HepG2 (cell line): ENCODE results near the gene RASD1. TPM values are rescaled to one million over a fixed set of nuclear protein-coding genes. Genes with fewer than 3 reads are reported as not detected.

Experiments used
- ATAC-seq: fragments of 200-7000 bp; cut with Tn5 transposase; 3 replicates; pipeline ENCODE4 v1.9.1; 2020; ENCODE audit warnings: mild to moderate bottlenecking, moderate library complexity
- BruUV-seq: library from RNA; stranded (reverse); fragments of 400-500 nt; replicated peaks from 2 replicates; lab custom pipeline; 2021; lab: Mats Ljungman, UMichigan
- CTCF ChIA-PET: fragments of 300-600 bp; formaldehyde crosslinking; extraction: SDS; loops from one replicate; lab custom pipeline; 2021; ENCODE audit warnings: low total read pairs, inconsistent platforms, low intra/inter-chr PET ratio; lab: Yijun Ruan, JAX
- POLR2A ChIA-PET: fragments of 350-600 bp; sonication (Branson Sonifier 250); formaldehyde crosslinking; loops from one replicate; lab custom pipeline; 2020; ENCODE audit warnings: antibody characterized with exemption, inconsistent platforms; lab: Yijun Ruan, JAX
- DNase-seq: peaks from one replicate; pipeline ENCODE4 v3.0.0-alpha.2; 2015; ENCODE audit warnings: low spot score
- FAIRE-seq: peaks from 3 replicates; lab custom pipeline; 2011; peaks lifted over from hg19 to GRCh38; lab: Jason Lieb, UNC
- H2AFZ ChIP-seq: one replicate; pipeline ENCODE4 v1.6.1; 2011; ENCODE audit warnings: low read length, inconsistent platforms
- H3K27ac ChIP-seq: fragments of 300-600 bp; 3 replicates; pipeline ENCODE4 v1.8.0; 2011; ENCODE audit warnings: mixed run types, mild to moderate bottlenecking, mixed read lengths, low read length, inconsistent platforms; ENCODE audit not compliant: insufficient read depth; ENCODE audit errors: extremely low read length
- H3K27me3 ChIP-seq, 2 experiments: fragments of 200-600 bp in 1 of 2; 2 replicates in 1 of 2; 3 replicates in 1 of 2; pipeline versions ENCODE4 v1.6.0 to v1.8.0; 2011; ENCODE audit warnings: low read length in 2 of 2, mild to moderate bottlenecking in 2 of 2, moderate library complexity in 2 of 2, inconsistent platforms in 1 of 2; ENCODE audit not compliant: insufficient read depth in 2 of 2, control insufficient read depth in 1 of 2
- H3K36me3 ChIP-seq, 2 experiments: fragments of 200-600 bp in 1 of 2; replicated peaks in 1 of 2; 2 replicates in 1 of 2; 3 replicates in 1 of 2; pipeline versions ENCODE4 v1.5.1 to v1.8.0; 2011; ENCODE audit warnings: low read length in 2 of 2, inconsistent platforms in 1 of 2; ENCODE audit not compliant: insufficient read depth in 2 of 2, control insufficient read depth in 1 of 2
- H3K4me1 ChIP-seq: 2 replicates; pipeline ENCODE4 v1.5.1; 2012; ENCODE audit warnings: low read length, inconsistent platforms; ENCODE audit not compliant: insufficient read depth
- H3K4me2 ChIP-seq: 2 replicates; pipeline ENCODE4 v1.6.0; 2011; ENCODE audit warnings: low read depth, low read length, inconsistent platforms
- H3K4me3 ChIP-seq, 3 experiments: fragments of 200-600 bp in 1 of 3; sonication (generic), shearing (Covaris generic) in 1 of 3; replicated peaks in 1 of 3; 2 replicates each; pipeline ENCODE4 v1.5.1; 2011 to 2016; ENCODE audit warnings: low read length in 3 of 3, inconsistent platforms in 2 of 3, low read depth in 2 of 3, mild to moderate bottlenecking in 2 of 3, control low read depth in 1 of 3, mixed read lengths in 1 of 3; ENCODE audit not compliant: insufficient read depth in 1 of 3
- H3K79me2 ChIP-seq: one replicate; pipeline ENCODE4 v1.6.1; 2011; ENCODE audit warnings: low read length, inconsistent platforms; ENCODE audit not compliant: insufficient read depth
- H3K9ac ChIP-seq: 2 replicates; pipeline ENCODE4 v1.6.0; 2011; ENCODE audit warnings: mild to moderate bottlenecking, low read depth, low read length, inconsistent platforms; ENCODE audit not compliant: insufficient read depth
- H3K9me3 ChIP-seq: 2 replicates; pipeline ENCODE4 v1.5.1; 2012; ENCODE audit warnings: mild to moderate bottlenecking, low read length
- H4K20me1 ChIP-seq: 2 replicates; pipeline ENCODE4 v1.6.0; 2011; ENCODE audit warnings: inconsistent platforms, mild to moderate bottlenecking, low read length, moderate library complexity; ENCODE audit not compliant: insufficient read depth
- FOSL2 ChIP-seq: sonication (generic); formaldehyde crosslinking; IDR thresholded peaks from 2 replicates; pipeline ENCODE4 v1.4.0; 2020; ENCODE audit warnings: missing genetic modification reagents
- KDM4B ChIP-seq: sonication (generic); formaldehyde crosslinking; IDR thresholded peaks from 2 replicates; pipeline ENCODE4 v1.4.0; 2020; ENCODE audit warnings: missing genetic modification reagents
- PLRG1 ChIP-seq: fragments of 450-650 bp; conservative IDR thresholded peaks from 2 replicates; pipeline ENCODE4 v1.6.1; 2016
- SMC3 ChIP-seq: IDR thresholded peaks from 2 replicates; pipeline ENCODE4 v1.6.1; 2011; ENCODE audit warnings: low read length, improper control_type of control experiment
- WIZ ChIP-seq: sonication (generic); formaldehyde crosslinking; IDR thresholded peaks from 2 replicates; pipeline ENCODE4 v1.5.1; 2020; ENCODE audit warnings: mild to moderate bottlenecking, missing genetic modification reagents
- ZNF10 ChIP-seq: sonication (generic); formaldehyde crosslinking; IDR thresholded peaks from 2 replicates; pipeline ENCODE4 v1.4.0; 2020; ENCODE audit warnings: mild to moderate bottlenecking, low read depth, missing genetic modification reagents, borderline replicate concordance
- ZNF230 ChIP-seq: sonication (generic); formaldehyde crosslinking; IDR thresholded peaks from 2 replicates; pipeline ENCODE4 v1.4.0; 2020; ENCODE audit warnings: mild to moderate bottlenecking, missing genetic modification reagents
- ZNF234 ChIP-seq: sonication (generic); formaldehyde crosslinking; conservative IDR thresholded peaks from 2 replicates; pipeline ENCODE4 v1.5.1; 2020; ENCODE audit warnings: mild to moderate bottlenecking, missing genetic modification reagents
- ZNF552 ChIP-seq: sonication (generic); formaldehyde crosslinking; IDR thresholded peaks from 2 replicates; pipeline ENCODE4 v1.9.0; 2022; ENCODE audit warnings: missing genetic modification reagents, mild to moderate bottlenecking, borderline replicate concordance
- ZNF772 ChIP-seq: sonication (generic); formaldehyde crosslinking; IDR thresholded peaks from 2 replicates; pipeline ENCODE4 v1.5.0; 2020; ENCODE audit warnings: mild to moderate bottlenecking, missing genetic modification reagents
- ZNF879 ChIP-seq: sonication (generic); formaldehyde crosslinking; IDR thresholded peaks from 2 replicates; pipeline ENCODE4 v1.8.1; 2023; ENCODE audit warnings: missing genetic modification reagents
- WGBS: methylation state at CpG from one replicate; pipeline ENCODE4 v1.1.6; 2017; ENCODE audit warnings: low lambda C conversion rate; 5-methylcytosine and 5-hydroxymethylcytosine counted together
- in situ Hi-C: cut with HindIII; loops from 2 replicates; pipeline ENCODE4 v1.10.0; 2017; ENCODE audit warnings: low pct_unique_long_range_greater_than_20kb; ENCODE audit not compliant: extremely low pct_ligation_motif_present
- intact Hi-C: fragments of 100-400 bp; cut with micrococcal nuclease; formaldehyde crosslinking; loops from one replicate; pipeline ENCODE4 v1.10.0; 2022; ENCODE audit not compliant: unreplicated experiment
- polyA plus RNA-seq, 8 experiments: library from polyadenylated mRNA; depleted of rRNA in 3 of 8; stranded (reverse) in 7 of 8; unstranded in 1 of 8; fragments of >200 nt; fragmentation: Illumina TruSeq in 4 of 8; extraction: Trizol in 4 of 8; gene quantifications; 2 replicates each; pipeline versions ENCODE4 v1.2.1 to v1.2.3, GENCODE V29; 2011 to 2016; ENCODE audit warnings: low read depth in 4 of 8, missing spikeins in 1 of 8, mixed read lengths in 1 of 8; ENCODE audit not compliant: insufficient read depth in 1 of 8
- total RNA-seq, 5 experiments: library from RNA; depleted of rRNA; stranded (reverse); fragments of >200 nt; fragmentation: Illumina TruSeq; extraction: Trizol; gene quantifications; 2 replicates each; pipeline ENCODE4 v1.2.3, GENCODE V29; 2016; ENCODE audit warnings: low read depth in 1 of 5
- TF ChIP-seq, protein P1 (sequence below): sonication (generic); formaldehyde crosslinking; conservative IDR thresholded peaks from 2 replicates; pipeline ENCODE4 v1.5.0; 2020; ENCODE audit warnings: missing genetic modification reagents
- TF ChIP-seq, protein P2 (sequence below): sonication (generic); formaldehyde crosslinking; conservative IDR thresholded peaks from 2 replicates; pipeline ENCODE4 v1.8.0; 2022; ENCODE audit warnings: missing genetic modification reagents
- TF ChIP-seq, protein P3 (sequence below): sonication (generic); formaldehyde crosslinking; IDR thresholded peaks from 2 replicates; pipeline ENCODE4 v1.5.0; 2020; ENCODE audit warnings: mild to moderate bottlenecking, missing genetic modification reagents
- TF ChIP-seq, protein P4 (sequence below): sonication (generic); formaldehyde crosslinking; conservative IDR thresholded peaks from 2 replicates; pipeline ENCODE4 v1.8.0; 2022; ENCODE audit warnings: mild to moderate bottlenecking, moderate library complexity, missing genetic modification reagents

RASD1 gene
- total and polyA plus RNA-seq, 2 of the 13 experiments (the other 11 are each of a cell fraction or from before 2014, with no cell fraction given) = 1.6 to 4.2 TPM

DNA sequence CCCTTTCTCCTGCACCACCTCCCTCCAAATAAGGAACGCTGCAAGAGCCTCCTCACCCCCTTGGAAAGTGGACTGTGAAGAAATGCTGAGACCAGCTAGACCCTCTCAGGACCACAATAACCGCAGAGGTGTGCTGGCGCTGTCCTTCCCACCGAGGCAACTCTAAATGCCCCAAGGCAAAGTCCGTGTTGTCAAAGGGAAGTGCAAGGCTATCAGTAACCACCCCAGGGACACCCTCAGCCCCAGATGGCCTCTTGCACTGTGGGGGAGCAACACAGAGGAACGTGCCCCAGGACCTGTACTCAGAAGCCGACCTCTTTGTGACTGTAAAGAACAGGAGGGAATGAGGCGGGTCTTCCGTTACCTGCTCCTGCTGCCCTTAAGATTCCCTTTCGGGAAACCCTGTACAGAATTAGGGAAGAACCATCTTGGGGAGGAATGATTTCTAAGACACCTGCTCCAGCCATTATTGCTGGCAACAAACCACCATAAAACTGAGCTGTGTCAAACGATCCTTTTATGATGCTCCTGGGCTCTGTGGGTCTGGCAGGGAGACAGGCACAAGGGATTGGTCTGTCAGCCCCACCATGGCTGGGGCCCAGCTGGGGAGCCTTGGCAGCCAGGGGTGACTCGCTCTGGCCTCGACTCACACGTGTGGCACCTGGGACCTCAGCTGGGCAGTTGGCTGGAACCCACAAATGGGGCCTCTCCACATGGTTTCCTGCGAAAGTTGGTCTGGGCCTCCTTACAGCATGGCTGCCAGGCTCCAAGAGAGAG lies 34.0 kb downstream of the RASD1 start:
- Histone ChIP-seq H3K4me3 (peak overlapping the region; percentile 25 to 59 (median 41); a peak in 4 of 6 replicates), H3K27ac (peak overlapping the region; percentile 45), H3K79me2 (no peaks in the 10 kb centered on the region), H3K4me2 (peak overlapping the region; percentile 79), H3K27me3 (peaks cover 2 to 13% of the 10 kb centered on the region in 2 experiments; a peak in 4 of 5 replicates), H3K9me3 (peaks cover 6% of the 10 kb centered on the region; the same call in 1 of the 2 replicates), H3K36me3 (no peaks in the 10 kb centered on the region), H3K4me1 (peaks cover 47% of the 10 kb centered on the region), H2AFZ (no peak overlapping the region), H4K20me1 (no peaks in the 10 kb centered on the region), H3K9ac (peak overlapping the region; percentile 25; the same call in 1 of the 2 replicates)
- WGBS = 15% methylated on average over 13 of the region's 15 CpGs
- FAIRE-seq = no peak
- POLR2A ChIA-PET = interaction anchor here (0.7 to 2.8 kb wide), 5 partner anchors 12 to 129 kb away, joined by 3 to 19 read pairs (median 7); partner anchors contain the start of genes PEMT and RASD1
- ATAC-seq = peak; percentile 95
- intact Hi-C loops = no loop called here
- BruUV-seq = no TSS peak
- peak; percentile 61 for DNase-seq
- in situ Hi-C loops = no loop called here
- CTCF ChIA-PET = no interaction called here
- no peak for TF ChIP-seq SMC3
- TF ChIP-seq, protein P1, sequence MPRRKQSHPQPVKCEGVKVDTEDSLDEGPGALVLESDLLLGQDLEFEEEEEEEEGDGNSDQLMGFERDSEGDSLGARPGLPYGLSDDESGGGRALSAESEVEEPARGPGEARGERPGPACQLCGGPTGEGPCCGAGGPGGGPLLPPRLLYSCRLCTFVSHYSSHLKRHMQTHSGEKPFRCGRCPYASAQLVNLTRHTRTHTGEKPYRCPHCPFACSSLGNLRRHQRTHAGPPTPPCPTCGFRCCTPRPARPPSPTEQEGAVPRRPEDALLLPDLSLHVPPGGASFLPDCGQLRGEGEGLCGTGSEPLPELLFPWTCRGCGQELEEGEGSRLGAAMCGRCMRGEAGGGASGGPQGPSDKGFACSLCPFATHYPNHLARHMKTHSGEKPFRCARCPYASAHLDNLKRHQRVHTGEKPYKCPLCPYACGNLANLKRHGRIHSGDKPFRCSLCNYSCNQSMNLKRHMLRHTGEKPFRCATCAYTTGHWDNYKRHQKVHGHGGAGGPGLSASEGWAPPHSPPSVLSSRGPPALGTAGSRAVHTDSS (CRISPR knock-in tag) = no peak
- no peak for TF ChIP-seq PLRG1
- no peak for TF ChIP-seq ZNF879 (CRISPR knock-in tag)
- TF ChIP-seq, protein P2, sequence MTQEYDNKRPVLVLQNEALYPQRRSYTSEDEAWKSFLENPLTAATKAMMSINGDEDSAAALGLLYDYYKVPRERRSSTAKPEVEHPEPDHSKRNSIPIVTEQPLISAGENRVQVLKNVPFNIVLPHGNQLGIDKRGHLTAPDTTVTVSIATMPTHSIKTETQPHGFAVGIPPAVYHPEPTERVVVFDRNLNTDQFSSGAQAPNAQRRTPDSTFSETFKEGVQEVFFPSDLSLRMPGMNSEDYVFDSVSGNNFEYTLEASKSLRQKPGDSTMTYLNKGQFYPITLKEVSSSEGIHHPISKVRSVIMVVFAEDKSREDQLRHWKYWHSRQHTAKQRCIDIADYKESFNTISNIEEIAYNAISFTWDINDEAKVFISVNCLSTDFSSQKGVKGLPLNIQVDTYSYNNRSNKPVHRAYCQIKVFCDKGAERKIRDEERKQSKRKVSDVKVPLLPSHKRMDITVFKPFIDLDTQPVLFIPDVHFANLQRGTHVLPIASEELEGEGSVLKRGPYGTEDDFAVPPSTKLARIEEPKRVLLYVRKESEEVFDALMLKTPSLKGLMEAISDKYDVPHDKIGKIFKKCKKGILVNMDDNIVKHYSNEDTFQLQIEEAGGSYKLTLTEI (CRISPR knock-in tag) = no peak
- TF ChIP-seq ZNF230 = no peak
- TF ChIP-seq, protein P3, sequence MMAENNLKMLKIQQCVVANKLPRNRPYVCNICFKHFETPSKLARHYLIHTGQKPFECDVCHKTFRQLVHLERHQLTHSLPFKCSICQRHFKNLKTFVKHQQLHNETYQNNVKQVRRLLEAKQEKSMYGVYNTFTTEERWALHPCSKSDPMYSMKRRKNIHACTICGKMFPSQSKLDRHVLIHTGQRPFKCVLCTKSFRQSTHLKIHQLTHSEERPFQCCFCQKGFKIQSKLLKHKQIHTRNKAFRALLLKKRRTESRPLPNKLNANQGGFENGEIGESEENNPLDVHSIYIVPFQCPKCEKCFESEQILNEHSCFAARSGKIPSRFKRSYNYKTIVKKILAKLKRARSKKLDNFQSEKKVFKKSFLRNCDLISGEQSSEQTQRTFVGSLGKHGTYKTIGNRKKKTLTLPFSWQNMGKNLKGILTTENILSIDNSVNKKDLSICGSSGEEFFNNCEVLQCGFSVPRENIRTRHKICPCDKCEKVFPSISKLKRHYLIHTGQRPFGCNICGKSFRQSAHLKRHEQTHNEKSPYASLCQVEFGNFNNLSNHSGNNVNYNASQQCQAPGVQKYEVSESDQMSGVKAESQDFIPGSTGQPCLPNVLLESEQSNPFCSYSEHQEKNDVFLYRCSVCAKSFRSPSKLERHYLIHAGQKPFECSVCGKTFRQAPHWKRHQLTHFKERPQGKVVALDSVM (CRISPR knock-in tag) = no peak
- 0 out of 2 replicates have a peak, but pooled peaks have one; percentile 22 for TF ChIP-seq ZNF772 (CRISPR knock-in tag)
- no peak for TF ChIP-seq KDM4B (CRISPR knock-in tag)
- no peak for TF ChIP-seq WIZ (CRISPR knock-in tag)
- TF ChIP-seq FOSL2 (CRISPR knock-in tag) = no peak; the same call in 1 of the 2 replicates
- no peak for TF ChIP-seq ZNF234 (CRISPR knock-in tag)
- TF ChIP-seq, protein P4, sequence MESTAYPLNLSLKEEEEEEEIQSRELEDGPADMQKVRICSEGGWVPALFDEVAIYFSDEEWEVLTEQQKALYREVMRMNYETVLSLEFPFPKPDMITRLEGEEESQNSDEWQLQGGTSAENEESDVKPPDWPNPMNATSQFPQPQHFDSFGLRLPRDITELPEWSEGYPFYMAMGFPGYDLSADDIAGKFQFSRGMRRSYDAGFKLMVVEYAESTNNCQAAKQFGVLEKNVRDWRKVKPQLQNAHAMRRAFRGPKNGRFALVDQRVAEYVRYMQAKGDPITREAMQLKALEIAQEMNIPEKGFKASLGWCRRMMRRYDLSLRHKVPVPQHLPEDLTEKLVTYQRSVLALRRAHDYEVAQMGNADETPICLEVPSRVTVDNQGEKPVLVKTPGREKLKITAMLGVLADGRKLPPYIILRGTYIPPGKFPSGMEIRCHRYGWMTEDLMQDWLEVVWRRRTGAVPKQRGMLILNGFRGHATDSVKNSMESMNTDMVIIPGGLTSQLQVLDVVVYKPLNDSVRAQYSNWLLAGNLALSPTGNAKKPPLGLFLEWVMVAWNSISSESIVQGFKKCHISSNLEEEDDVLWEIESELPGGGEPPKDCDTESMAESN (CRISPR knock-in tag) = 0 out of 2 replicates have a peak, but pooled peaks have one; percentile 26
- TF ChIP-seq ZNF552 (CRISPR knock-in tag) = no peak
- TF ChIP-seq ZNF10 (CRISPR knock-in tag) = no peak
